GM21723 (cell line): Measurements from ENCODE around the gene PUM2.
"Not testable (repeated sequence)": the region's sequence is repeated elsewhere in the genome, so short reads cannot be mapped to it uniquely, and the experiment has no call there.

ENCODE experiments used
- ATAC-seq: cut with Tn5 transposase; IDR thresholded peaks from one replicate; pipeline ENCODE4 v1.9.1; 2021; ENCODE audit warnings: mild to moderate bottlenecking, moderate library complexity; ENCODE audit not compliant: unreplicated experiment

PUM2 gene, protein sequence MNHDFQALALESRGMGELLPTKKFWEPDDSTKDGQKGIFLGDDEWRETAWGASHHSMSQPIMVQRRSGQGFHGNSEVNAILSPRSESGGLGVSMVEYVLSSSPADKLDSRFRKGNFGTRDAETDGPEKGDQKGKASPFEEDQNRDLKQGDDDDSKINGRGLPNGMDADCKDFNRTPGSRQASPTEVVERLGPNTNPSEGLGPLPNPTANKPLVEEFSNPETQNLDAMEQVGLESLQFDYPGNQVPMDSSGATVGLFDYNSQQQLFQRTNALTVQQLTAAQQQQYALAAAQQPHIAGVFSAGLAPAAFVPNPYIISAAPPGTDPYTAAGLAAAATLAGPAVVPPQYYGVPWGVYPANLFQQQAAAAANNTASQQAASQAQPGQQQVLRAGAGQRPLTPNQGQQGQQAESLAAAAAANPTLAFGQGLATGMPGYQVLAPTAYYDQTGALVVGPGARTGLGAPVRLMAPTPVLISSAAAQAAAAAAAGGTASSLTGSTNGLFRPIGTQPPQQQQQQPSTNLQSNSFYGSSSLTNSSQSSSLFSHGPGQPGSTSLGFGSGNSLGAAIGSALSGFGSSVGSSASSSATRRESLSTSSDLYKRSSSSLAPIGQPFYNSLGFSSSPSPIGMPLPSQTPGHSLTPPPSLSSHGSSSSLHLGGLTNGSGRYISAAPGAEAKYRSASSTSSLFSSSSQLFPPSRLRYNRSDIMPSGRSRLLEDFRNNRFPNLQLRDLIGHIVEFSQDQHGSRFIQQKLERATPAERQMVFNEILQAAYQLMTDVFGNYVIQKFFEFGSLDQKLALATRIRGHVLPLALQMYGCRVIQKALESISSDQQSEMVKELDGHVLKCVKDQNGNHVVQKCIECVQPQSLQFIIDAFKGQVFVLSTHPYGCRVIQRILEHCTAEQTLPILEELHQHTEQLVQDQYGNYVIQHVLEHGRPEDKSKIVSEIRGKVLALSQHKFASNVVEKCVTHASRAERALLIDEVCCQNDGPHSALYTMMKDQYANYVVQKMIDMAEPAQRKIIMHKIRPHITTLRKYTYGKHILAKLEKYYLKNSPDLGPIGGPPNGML

DNA sequence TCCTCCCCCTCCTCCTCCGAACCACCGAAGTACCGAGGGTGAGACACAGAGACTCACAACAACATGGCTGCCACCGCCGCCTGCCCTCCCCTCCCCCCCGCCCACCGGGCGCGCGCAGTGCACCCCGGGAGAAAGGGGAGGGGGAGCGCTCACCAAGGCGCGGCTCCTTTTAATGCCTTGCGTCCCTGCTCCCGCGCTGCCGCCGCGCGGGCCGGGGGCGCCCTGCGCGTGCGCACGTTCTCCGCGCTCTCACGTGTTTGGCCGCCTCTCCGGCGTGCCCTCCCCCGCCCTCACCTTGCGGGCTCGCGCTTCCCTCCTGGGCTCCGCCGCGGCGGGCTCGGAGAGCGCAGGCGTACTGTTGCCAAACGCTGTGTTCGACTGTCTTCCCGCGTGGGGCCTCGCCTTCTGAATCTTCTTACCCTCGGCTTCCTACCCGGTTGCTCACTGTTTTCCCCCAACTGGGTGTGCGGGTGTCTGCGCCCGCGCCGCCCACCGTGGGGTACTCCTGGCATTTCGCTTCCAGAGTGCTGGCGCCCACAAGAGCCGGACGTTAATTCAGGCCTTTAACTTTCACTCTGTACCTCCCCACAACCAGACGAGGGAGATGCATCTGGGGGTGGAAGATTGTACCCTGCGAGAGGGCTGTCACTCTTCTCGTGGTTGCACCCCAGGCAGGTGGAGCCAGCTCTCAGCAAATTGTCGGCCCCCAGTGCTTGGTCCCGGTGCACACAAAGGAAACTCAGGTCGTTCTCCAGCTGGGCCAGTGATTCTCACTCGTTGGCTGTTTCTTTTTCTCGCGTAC is at the start of gene PUM2:
TSS of gene PUM2 (minus strand) at position 92 of the 802 bp plus-strand sequence. CDS start 23,484 bp downstream, outside the sequence.
- ATAC-seq, result peak; percentile 81

DNA sequence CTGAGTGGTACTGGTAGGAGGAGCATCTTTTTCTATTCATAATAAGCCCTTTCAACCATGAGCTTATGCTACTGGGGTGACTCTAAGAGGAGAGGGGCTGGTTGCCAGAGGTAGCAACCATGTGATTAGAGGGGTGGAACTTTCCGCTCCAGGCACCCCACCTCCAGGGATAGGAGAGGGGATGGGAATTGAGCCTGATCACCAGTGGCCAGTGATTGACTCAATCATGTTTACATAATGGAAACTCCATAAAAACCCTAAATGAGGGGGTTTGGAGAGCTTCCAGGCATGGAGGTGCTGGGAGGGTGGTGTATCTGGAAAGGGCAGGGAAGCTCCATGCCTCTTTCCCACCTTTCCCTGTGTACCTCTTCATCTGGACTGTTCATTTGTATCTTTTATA is 49.7 kb upstream of the PUM2 start:
- ATAC-seq, result no peak

DNA sequence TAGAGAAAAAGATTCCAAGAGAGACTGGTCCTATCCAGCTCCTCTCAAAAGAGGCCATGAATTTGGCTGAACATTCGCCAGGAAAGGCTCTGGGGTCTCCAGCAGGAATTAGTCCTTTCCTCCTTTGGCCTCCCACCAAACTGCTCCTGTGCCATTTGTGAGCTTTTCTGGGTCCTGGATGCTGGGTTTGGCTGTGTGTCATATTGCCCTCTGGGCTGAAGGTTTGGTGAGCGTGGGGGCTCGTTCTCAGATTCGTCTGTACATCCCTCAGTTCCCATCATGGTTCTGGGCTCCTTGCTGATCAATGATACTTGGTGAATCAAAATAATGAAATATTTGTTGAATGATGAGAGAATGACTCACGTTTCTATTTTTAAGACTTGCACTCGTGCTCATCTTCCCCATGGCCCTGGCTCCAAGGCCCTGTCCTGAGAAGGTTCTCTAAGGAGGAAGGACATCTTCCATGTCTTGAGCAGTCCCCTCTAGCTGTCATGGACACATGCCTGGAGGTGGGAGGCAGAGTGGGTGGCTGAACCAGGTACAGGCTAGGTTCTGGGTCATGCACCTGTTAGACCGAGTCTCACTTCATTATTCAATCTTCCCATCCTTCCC is 48.4 kb upstream of the PUM2 start:
- ATAC-seq, result no peak

DNA sequence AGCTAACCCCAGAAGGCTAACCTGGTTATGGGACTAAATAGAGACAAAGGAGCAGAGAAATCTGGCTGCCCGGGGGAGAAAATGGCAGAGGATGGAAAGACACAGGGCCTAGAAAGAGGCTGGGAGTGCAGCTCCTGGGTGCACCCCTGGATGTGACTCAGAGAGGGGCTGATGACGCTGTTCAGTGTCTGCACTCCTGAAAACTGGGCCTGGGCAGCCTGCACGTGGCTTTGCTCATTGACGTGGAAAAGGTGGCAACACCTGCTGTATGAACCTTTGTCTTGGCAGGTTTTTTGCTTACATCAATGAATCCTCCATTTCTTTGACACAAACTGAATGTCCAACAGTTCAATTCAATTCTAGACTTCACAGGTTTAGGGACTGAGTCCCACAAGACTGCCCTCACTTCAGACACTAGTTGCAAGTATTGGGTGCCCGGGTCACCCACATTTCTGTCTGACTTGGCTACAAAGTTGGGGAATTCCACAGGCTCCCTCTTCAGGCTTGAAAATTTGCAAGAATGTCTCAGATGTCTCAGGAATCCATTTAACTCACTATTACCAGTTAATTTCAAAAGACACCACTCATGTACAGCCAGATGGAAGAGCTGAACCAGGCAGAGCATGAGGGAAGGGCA is 47.3 kb upstream of the PUM2 start:
- ATAC-seq, result no peak

DNA sequence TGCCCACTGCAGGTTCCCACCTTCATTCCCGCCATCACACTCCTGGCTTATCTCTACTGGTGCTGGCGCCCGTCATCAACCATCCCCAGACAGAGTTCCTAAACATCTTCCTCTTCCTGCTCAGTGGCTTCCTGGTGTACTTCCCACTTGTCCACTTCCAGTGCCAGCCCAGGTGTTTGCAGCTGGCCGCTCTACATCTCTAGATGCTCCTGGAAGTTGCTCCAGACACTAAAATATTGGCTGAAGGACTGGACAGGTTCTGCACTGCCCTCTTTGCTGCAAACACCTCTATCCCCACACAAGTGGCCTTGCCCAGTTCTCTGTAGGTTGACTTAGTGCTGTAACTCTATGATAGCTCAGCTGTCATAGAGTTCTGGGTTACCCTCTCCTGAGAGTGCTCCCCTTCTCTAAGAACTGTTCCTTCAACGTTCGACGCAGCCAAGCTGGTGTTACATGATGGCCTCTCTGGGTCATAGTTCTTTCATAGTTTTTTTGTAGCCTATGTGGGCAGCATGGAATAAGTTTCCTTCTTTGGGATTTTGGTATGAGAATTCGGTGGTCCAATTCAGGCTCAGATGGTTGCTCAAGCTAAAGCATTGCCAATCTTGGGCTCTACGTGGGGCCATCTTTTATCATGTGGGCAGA is 45.8 kb upstream of the PUM2 start:
- no peak for ATAC-seq

DNA sequence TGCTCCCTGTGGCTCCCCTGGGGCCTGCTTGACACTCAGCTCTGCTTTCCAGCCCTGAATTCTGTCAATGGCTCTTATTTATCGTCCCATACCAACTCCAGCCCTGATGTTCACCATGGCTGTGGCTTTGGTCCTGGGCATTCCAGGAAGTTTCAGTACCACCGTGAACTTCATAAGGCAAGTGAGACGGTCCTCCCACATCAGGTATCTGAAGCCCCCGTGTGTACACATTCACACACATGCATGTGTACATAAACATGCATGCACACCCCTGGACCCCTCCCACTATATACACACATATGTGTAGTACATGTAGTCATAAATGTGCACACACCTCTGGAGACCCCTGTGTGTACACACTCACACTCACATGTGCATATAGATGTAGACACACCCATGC is 43.3 kb upstream of the PUM2 start:
- no peak for ATAC-seq

DNA sequence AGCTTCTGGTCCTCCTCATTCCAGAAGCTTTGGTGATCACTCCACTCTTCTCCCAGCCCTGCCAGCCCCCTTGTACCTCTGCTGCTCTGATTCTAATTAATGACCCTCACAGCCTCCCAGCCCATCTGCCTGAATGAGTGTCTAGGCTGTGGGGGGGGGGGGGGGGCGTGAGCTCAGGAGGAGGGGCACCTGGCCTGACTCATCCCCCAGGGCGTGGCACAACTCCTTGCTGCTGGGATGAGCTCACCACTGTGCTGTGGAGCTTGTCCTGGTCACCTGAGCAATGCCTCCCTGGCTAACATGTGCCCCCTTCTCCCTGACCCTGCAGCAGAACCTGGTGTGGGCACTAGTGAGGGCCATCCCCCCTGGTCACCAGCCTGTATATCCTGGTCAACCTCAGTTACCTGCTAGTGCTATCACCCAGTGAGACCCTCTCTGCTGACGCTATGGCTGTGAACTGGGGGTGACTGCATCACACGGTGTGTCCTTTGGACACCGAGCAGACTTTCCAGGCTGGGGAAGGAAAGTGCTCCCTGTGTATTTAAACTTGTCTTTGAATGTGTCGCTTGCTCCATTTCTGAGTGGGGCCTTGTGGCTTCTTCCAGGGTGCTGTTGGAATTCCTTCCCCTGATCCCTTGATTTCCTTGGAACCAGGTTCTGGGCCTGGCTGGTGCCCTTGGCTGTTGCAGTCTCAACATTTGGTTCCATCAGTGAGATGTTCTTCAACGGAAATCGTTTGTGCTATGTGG is 41.5 kb upstream of the PUM2 start:
- ATAC-seq, result no peak

DNA sequence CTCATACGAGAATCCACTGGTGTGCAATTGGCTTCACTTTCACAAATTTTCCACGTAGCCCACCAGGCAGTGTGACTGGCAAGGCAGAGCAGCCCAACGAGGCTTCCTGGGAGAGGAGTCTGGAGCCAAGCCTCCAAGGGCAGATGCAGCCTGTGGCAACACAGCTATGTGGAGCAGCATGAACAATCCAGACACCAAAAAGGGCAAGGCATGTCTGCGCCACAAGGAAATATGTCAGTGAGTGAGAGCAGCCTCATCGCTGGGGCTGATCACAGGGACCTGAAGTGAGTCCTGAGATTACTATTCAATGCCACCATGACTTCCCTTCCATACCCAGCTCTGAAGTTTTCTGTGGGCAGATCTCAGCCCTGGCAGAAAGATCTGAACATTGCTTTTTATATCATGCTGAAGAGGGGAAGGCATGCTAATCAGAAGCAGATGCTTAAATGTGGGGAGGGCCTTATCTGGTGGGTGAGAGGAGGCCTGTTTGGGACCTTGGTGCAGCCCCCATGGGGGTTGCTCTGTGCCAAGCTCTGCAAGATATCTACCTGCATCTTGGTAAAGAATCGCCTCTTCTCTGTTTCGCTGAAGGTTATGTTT is 40.0 kb upstream of the PUM2 start:
- ATAC-seq, result no peak

DNA sequence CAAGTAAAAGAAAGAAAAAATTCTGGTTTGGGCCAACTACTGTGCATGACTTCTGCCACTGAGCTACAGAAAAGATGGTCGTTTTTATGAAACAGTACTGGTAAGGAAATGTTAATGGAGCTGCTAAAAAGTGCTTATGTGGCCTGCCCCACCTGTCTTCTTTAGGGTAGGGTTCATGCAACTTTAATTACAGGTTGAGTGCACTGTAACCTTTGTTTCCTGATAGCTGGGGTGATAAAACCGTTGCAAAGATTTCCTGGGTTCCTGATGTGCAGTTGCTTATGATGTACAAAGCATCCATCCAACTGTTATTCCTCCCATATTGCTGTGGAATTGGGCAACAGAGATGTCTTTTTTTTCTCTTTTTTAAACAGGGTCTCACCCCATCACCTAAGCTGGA is 34.3 kb upstream of the PUM2 start:
- no peak for ATAC-seq

DNA sequence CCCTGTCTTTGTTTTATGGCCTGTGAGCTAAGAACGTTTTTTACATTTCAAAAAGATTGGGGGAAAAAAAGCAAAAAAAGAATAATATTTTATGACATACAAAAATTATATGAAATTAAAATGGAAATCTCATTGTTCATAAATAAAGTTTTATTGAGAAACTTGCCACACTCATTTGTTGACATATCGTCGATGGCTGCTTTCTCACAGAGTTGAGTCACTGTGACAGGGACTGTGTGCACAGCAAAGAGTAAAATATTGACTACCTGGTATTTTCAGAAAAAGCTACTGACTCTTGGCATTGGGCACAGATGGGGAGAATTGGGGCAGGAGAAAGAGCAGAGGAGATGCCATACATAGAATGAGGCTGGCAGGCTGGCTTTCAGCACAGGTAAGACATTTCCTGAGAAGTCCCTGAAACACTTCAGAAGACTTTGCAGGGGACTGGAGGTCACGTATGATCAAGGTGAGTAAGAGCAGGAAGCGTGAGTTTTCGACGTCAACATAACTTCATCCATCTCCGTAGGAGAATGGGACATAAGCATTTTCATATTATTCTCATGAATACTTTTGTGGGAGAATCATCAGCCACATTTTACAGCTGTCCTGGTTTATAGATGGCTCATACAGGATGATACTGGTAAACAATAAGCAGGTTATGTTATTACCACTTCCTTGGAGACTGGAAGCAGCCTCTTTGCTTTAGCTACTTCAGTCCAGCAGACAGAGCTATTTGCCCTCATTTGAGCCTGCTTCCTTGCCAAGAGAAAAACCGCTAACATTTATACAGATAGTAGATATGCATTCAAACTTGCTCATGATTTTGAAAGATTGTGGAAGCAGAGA is 32.5 kb upstream of the PUM2 start:
- ATAC-seq, result no peak

DNA sequence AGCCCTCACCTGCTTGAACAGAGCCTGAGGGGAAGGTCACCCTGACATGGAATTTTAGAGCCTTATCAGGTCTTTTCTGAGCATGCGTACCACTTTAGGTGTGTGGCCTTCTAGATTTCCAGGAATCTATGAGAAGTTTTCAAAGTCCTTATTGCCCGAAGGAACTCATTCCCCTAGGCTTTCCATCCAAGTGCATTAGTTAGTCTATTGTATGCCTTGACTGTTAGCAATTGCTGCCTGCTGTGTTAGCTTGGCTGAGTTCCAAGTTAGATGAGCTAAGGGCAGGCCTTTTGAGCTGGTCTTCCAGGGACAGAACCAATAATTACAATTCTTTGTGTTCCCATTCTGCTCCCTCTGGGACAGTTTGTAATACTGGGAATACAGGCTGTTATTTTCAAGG is 30.8 kb upstream of the PUM2 start:
- ATAC-seq, result no peak

DNA sequence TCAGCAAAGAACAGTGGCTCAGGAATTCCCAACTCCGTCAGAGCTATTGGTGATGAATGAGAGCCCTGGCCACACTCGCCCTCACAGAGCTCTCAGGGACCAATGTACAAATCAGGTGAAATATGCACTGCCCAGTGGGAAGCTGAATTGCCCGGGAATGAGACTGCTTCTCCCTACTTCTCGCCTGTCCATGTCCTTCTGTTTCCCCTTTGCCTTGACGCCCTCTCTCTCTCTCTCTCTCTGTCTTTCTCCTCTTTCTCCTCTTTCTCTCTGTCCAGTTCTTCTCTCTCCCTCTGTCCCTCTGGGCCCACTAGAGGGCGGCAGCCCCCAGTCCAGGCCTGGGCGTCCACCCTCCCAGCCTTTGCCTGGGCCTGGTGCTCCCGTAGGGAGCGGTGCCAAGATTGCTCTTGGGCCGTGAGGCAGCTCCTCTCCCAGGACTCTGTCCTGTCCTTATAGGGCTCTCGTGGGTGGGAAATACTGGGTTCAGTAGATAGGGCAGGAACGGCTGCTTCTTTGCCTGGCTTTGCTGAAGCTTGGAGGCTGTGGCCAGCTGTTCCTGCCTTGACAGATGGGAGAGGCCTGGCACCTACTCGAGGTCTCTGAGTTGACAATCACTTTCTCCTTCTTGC is 28.4 kb upstream of the PUM2 start:
- ATAC-seq, result no peak

DNA sequence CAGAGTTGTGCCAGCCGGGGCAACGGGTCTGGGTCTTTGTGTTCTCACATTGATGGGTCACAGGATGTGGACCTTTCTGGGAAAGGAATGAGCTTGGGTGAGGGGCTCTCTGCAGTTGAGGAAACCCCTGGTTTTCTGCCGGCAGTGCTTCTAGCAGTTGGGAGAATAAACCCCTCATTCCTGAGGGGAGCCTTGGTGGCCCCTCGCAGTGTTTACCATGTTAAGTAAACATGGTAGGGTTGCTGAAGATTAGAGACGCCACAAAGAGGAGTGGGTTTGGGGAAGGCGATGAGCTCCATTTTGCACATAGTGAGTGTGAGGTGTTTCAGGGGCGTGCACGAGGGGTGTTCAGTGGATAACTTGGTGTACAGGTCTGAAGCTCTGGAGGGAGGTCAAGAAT is 27.7 kb upstream of the PUM2 start:
- no peak for ATAC-seq

DNA sequence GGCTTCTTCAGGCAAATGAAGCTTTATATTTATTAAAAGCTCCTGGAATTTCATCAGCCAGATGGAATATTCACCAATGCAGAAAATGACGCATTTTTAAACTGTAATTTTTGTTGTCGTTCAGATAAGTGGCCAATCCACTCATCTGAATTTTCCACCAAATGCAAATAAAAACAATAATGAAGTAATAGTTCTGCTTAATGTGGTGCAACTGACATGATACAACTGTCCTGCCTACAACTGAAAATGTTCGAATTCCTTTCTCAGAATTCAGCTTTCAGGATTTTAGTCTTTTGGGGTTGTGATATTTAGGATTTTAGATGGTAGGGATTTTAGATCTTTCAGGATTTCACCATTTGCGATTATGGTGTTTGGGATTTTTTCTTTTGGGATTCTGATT is 27.1 kb upstream of the PUM2 start:
- ATAC-seq, result no peak

DNA sequence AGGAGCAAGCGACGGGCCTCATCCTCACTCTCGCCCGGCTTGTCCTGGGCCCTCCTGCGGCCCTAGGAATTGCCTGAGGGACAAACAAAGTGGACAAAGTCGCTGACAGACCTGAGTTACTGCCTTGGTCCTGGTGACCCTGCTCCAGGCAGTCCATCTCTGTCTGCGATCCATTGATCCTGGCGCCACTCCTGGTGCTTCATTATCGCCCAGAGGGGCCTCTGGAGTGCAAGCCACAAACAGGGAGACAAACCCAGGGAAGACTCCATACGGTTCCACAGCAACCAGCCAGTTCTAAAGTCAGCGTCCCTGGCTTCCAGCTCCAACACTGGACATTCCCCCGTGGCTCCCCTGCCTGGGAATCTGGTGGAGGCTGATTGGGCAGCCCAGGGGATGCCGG is 24.3 kb upstream of the PUM2 start:
- ATAC-seq, result not testable (repeated sequence)

DNA sequence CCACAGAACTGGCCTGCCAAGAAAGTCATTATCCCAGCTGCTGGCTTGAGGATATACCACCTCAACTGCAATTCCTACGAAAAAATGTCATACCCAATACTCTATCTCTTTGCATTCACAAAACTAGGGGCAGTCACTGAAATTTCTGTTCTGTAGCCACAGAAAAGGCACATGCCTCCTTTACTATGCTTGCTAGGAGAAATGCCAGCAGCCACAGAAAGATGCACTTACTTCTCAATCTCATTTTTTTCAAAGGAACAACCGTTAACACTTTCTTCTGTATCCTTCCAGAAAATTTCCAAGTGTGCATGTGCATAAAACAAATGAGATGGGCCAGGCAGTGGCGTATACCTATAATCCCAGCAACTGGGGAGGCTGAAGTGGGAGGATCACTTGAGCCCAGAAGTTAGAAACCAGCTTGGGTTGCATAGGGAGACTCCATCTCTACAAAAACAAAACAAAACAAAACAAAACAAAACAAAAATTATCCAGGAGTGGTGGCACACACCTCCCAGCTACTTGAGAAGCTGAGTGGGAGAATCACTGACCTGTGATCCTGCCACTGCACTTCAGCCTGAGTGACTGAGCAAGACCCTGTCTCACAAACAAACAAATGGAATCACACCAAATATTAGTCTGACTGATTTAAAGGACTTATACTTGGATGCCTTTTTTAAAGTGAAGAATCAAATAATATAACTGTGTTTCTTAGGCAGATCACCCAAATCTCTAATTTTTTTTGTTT is 22.4 kb upstream of the PUM2 start:
- no peak for ATAC-seq
